SK-N-SH treated with all-trans-retinoic acid at 6 μM for 48 hours (cell line): Measurements from ENCODE around the gene TGFBR3.

Experiments used
- ATAC-seq: fragments of 200-7000 bp; cut with Tn5 transposase; 3 replicates; pipeline ENCODE4 v1.9.1; 2020; ENCODE audit warnings: mild to moderate bottlenecking, moderate library complexity
- BACH2 ChIP-seq: fragments of 250-450 bp; sonication (Bioruptor Pico); IDR thresholded peaks from 2 replicates; pipeline ENCODE4 v1.9.0; 2021; ENCODE audit warnings: mild to moderate bottlenecking, borderline replicate concordance
- CSDC2 ChIP-seq: fragments of 250-450 bp; sonication (Bioruptor Pico); IDR thresholded peaks from 2 replicates; pipeline ENCODE4 v1.5.0; 2020; ENCODE audit warnings: mild to moderate bottlenecking, moderate library complexity
- ESRRG ChIP-seq: fragments of 250-450 bp; sonication (Bioruptor Pico); IDR thresholded peaks from 2 replicates; pipeline ENCODE4 v1.6.1; 2021; ENCODE audit warnings: mild to moderate bottlenecking
- GLIS3 ChIP-seq: fragments of 250-450 bp; sonication (Bioruptor Pico); IDR thresholded peaks from 2 replicates; pipeline ENCODE4 v1.5.0; 2020; ENCODE audit warnings: mild to moderate bottlenecking, moderate library complexity
- ISL1 ChIP-seq: fragments of 250-450 bp; sonication (Bioruptor Pico); IDR thresholded peaks from 2 replicates; pipeline ENCODE4 v2.1.2; 2022; ENCODE audit warnings: mild to moderate bottlenecking, moderate library complexity
- OSR1 ChIP-seq: fragments of 250-450 bp; sonication (Bioruptor Pico); IDR thresholded peaks from 2 replicates; pipeline ENCODE4 v1.8.0; 2022; ENCODE audit warnings: moderate library complexity, mild to moderate bottlenecking, inconsistent platforms
- PPARA ChIP-seq: fragments of 250-450 bp; sonication (Bioruptor Pico); IDR thresholded peaks from 2 replicates; pipeline ENCODE4 v1.5.0; 2020; ENCODE audit warnings: mild to moderate bottlenecking, borderline replicate concordance
- RARB ChIP-seq: fragments of 250-450 bp; sonication (Bioruptor Pico); IDR thresholded peaks from 2 replicates; pipeline ENCODE4 v1.8.0; 2021; ENCODE audit warnings: mild to moderate bottlenecking, moderate library complexity
- SNAI2 ChIP-seq: fragments of 250-450 bp; sonication (Bioruptor Pico); IDR thresholded peaks from 2 replicates; pipeline ENCODE4 v1.5.0; 2020; ENCODE audit warnings: mild to moderate bottlenecking, moderate library complexity
- TCF4 ChIP-seq: fragments of 250-450 bp; sonication (Bioruptor Pico); IDR thresholded peaks from 2 replicates; pipeline ENCODE4 v1.8.0; 2021; ENCODE audit warnings: mild to moderate bottlenecking, moderate library complexity, borderline replicate concordance
- ZC3H10 ChIP-seq: fragments of 250-450 bp; sonication (Bioruptor Pico); IDR thresholded peaks from 2 replicates; pipeline ENCODE4 v1.5.1; 2021; ENCODE audit warnings: mild to moderate bottlenecking, moderate library complexity
- ZFP3 ChIP-seq: fragments of 250-450 bp; sonication (Bioruptor Pico); IDR thresholded peaks from 2 replicates; pipeline ENCODE4 v1.5.0; 2020; ENCODE audit warnings: mild to moderate bottlenecking, moderate library complexity
- ZFP30 ChIP-seq: fragments of 450-650 bp; formaldehyde crosslinking; IDR thresholded peaks from 2 replicates; pipeline ENCODE4 v1.5.0; 2022; ENCODE audit warnings: mild to moderate bottlenecking, moderate library complexity
- ZNF565 ChIP-seq: fragments of 450-650 bp; formaldehyde crosslinking; conservative IDR thresholded peaks from 2 replicates; pipeline ENCODE4 v1.5.0; 2020; ENCODE audit warnings: low read depth, mild to moderate bottlenecking, moderate library complexity
- ZNF70 ChIP-seq: fragments of 450-650 bp; formaldehyde crosslinking; IDR thresholded peaks from 2 replicates; pipeline ENCODE4 v1.5.0; 2020; ENCODE audit warnings: mild to moderate bottlenecking, moderate library complexity
- ZNF8 ChIP-seq: fragments of 450-650 bp; formaldehyde crosslinking; IDR thresholded peaks from 2 replicates; pipeline ENCODE4 v1.5.0; 2020; ENCODE audit warnings: mild to moderate bottlenecking, moderate library complexity
- TF ChIP-seq, protein P1 (sequence below): fragments of 250-450 bp; sonication (Bioruptor Pico); IDR thresholded peaks from 2 replicates; pipeline ENCODE4 v1.5.1; 2020; ENCODE audit warnings: low read depth, mild to moderate bottlenecking, moderate library complexity
- TF ChIP-seq, protein P2 (sequence below): fragments of 250-450 bp; sonication (Bioruptor Pico); IDR thresholded peaks from 2 replicates; pipeline ENCODE4 v1.8.0; 2021; ENCODE audit warnings: low read depth, mild to moderate bottlenecking, moderate library complexity, borderline replicate concordance
- TF ChIP-seq, protein P3 (sequence below): fragments of 250-450 bp; sonication (Bioruptor Pico); IDR thresholded peaks from 2 replicates; pipeline ENCODE4 v1.8.0; 2020; ENCODE audit warnings: mild to moderate bottlenecking, moderate library complexity, borderline replicate concordance
- TF ChIP-seq, protein P4 (sequence below): fragments of 250-450 bp; sonication (Bioruptor Pico); IDR thresholded peaks from 2 replicates; pipeline ENCODE4 v1.5.1; 2021; ENCODE audit warnings: mild to moderate bottlenecking, moderate library complexity

Gene TGFBR3

DNA sequence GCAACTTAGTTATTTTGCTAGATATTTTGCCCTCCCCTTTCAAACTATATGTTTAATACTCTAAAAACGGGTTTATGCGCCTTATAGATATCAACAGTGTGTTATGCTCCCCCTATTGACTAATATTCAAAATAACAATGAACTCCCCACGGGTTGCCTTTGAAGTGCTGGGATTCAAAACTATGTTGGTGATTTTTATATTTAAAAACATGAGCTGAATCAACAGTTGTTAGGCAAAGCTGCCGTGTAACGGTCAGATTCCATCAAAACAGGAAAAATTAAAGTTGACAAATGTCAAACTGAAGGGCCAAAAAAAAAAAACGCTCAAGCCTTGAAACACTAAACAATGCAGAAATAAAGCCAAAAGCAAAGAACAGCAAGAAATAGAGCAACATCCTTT is 2.5 kb downstream of the TGFBR3 start:
- TF ChIP-seq BACH2 (CRISPR knock-in tag) (no peak), ZFP30 (CRISPR knock-in tag) (no peak), ZNF8 (CRISPR knock-in tag) (no peak), ZNF565 (CRISPR knock-in tag) (no peak), ZNF70 (CRISPR knock-in tag) (no peak), ISL1 (CRISPR knock-in tag) (no peak), CSDC2 (CRISPR knock-in tag) (no peak), RARB (CRISPR knock-in tag) (no peak), ZFP3 (CRISPR knock-in tag) (no peak), GLIS3 (no peak), OSR1 (CRISPR knock-in tag) (no peak), ZC3H10 (CRISPR knock-in tag) (no peak), PPARA (CRISPR knock-in tag) (no peak), ESRRG (CRISPR knock-in tag) (no peak), SNAI2 (CRISPR knock-in tag) (no peak), TCF4 (CRISPR knock-in tag) (no peak)
- TF ChIP-seq, protein P1, sequence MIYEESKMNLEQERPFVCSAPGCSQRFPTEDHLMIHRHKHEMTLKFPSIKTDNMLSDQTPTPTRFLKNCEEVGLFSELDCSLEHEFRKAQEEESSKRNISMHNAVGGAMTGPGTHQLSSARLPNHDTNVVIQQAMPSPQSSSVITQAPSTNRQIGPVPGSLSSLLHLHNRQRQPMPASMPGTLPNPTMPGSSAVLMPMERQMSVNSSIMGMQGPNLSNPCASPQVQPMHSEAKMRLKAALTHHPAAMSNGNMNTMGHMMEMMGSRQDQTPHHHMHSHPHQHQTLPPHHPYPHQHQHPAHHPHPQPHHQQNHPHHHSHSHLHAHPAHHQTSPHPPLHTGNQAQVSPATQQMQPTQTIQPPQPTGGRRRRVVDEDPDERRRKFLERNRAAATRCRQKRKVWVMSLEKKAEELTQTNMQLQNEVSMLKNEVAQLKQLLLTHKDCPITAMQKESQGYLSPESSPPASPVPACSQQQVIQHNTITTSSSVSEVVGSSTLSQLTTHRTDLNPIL (CRISPR knock-in tag) = no peak
- TF ChIP-seq, protein P2, sequence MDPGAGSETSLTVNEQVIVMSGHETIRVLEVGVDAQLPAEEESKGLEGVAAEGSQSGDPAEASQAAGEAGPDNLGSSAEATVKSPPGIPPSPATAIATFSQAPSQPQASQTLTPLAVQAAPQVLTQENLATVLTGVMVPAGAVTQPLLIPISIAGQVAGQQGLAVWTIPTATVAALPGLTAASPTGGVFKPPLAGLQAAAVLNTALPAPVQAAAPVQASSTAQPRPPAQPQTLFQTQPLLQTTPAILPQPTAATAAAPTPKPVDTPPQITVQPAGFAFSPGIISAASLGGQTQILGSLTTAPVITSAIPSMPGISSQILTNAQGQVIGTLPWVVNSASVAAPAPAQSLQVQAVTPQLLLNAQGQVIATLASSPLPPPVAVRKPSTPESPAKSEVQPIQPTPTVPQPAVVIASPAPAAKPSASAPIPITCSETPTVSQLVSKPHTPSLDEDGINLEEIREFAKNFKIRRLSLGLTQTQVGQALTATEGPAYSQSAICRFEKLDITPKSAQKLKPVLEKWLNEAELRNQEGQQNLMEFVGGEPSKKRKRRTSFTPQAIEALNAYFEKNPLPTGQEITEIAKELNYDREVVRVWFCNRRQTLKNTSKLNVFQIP (CRISPR knock-in tag) = no peak
- TF ChIP-seq, protein P3, sequence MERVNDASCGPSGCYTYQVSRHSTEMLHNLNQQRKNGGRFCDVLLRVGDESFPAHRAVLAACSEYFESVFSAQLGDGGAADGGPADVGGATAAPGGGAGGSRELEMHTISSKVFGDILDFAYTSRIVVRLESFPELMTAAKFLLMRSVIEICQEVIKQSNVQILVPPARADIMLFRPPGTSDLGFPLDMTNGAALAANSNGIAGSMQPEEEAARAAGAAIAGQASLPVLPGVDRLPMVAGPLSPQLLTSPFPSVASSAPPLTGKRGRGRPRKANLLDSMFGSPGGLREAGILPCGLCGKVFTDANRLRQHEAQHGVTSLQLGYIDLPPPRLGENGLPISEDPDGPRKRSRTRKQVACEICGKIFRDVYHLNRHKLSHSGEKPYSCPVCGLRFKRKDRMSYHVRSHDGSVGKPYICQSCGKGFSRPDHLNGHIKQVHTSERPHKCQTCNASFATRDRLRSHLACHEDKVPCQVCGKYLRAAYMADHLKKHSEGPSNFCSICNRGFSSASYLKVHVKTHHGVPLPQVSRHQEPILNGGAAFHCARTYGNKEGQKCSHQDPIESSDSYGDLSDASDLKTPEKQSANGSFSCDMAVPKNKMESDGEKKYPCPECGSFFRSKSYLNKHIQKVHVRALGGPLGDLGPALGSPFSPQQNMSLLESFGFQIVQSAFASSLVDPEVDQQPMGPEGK (CRISPR knock-in tag) = no peak
- TF ChIP-seq, protein P4, sequence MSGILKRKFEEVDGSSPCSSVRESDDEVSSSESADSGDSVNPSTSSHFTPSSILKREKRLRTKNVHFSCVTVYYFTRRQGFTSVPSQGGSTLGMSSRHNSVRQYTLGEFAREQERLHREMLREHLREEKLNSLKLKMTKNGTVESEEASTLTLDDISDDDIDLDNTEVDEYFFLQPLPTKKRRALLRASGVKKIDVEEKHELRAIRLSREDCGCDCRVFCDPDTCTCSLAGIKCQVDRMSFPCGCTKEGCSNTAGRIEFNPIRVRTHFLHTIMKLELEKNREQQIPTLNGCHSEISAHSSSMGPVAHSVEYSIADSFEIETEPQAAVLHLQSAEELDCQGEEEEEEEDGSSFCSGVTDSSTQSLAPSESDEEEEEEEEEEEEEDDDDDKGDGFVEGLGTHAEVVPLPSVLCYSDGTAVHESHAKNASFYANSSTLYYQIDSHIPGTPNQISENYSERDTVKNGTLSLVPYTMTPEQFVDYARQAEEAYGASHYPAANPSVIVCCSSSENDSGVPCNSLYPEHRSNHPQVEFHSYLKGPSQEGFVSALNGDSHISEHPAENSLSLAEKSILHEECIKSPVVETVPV (CRISPR knock-in tag) = no peak
- no peak; the same call in 2 of the 3 replicates for ATAC-seq

DNA sequence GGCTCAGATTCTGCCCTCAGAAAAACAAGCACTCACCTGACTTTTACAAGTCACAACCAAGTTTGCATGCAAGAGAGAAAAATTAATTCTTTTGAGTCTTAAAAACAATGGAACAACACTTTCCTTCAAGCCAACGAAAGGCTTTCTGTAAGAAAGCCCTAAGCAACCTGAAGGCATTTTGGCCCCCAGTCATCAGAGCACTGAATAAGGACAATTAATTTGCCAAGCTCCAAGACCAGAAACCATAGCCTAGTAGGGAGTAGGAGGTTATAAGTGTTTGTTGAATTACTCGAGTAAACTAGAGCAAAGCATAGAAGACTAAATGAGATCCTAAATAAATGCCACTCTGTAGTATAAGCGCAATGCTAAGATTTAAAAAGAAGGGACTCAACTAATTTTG is 4.7 kb downstream of the TGFBR3 start:
- no peak for ATAC-seq

DNA sequence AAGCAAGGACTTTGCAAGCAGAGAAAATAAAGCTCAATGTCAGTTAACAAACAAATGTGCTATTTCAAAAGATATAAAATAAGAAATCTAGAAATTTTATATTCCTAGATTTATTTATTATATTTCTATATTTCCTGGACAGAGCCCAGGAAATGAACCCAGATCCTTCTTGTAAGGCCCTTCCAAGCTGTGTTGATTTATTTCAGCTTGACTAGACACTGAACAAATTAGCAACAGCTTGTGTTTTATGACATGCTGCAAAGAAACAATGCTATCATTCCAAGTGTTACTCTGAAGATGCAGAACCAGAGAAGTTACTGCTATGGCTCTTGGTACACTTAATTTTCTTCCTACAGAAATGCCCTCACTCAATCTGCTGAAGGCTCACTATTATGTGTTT is 6.2 kb downstream of the TGFBR3 start:
- no peak for ATAC-seq
- no peak for TF ChIP-seq ZNF8 (CRISPR knock-in tag)
- no peak for TF ChIP-seq ZNF565 (CRISPR knock-in tag)
- TF ChIP-seq, protein P1 (CRISPR knock-in tag) = no peak
- no peak for TF ChIP-seq ZFP3 (CRISPR knock-in tag)
- no peak for TF ChIP-seq OSR1 (CRISPR knock-in tag)

More for the DNA sequence above, 4.7 kb downstream of the TGFBR3 start:
- TF ChIP-seq ZNF8 (CRISPR knock-in tag) = no peak
- no peak for TF ChIP-seq OSR1 (CRISPR knock-in tag)
- TF ChIP-seq, protein P2 (CRISPR knock-in tag) = no peak
- no peak for TF ChIP-seq PPARA (CRISPR knock-in tag)
- TF ChIP-seq ISL1 (CRISPR knock-in tag) = no peak
- no peak for TF ChIP-seq CSDC2 (CRISPR knock-in tag)
